ENCODE data around the gene EPB41L2. TPM values are rescaled to one million over a fixed set of nuclear protein-coding genes. Genes with fewer than 3 reads are reported as not detected.

Gene EPB41L2
- total RNA-seq, 1 experiment from 2014 or later: 91.7 TPM

DNA sequence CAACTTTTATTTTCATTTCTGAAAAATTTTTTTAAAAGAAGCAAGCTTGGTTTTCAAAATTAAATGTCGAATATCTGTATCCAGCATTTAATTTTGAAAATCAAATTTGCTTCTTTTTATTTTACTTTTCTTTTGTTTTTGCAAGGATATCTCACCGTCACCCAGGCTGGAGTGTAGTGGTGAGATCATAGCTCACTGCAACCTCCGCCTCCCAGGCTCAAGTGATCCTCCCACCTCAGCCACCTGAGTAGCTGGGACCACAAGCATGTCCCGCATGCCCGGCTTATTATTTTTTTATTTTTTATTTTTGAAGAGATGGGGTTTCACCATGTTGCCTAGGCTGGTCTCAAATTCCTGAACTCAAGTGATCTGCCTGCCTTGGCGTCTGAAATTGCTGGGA lies 17.0 kb upstream of the EPB41L2 start:
- TF ChIP-seq, protein P1, sequence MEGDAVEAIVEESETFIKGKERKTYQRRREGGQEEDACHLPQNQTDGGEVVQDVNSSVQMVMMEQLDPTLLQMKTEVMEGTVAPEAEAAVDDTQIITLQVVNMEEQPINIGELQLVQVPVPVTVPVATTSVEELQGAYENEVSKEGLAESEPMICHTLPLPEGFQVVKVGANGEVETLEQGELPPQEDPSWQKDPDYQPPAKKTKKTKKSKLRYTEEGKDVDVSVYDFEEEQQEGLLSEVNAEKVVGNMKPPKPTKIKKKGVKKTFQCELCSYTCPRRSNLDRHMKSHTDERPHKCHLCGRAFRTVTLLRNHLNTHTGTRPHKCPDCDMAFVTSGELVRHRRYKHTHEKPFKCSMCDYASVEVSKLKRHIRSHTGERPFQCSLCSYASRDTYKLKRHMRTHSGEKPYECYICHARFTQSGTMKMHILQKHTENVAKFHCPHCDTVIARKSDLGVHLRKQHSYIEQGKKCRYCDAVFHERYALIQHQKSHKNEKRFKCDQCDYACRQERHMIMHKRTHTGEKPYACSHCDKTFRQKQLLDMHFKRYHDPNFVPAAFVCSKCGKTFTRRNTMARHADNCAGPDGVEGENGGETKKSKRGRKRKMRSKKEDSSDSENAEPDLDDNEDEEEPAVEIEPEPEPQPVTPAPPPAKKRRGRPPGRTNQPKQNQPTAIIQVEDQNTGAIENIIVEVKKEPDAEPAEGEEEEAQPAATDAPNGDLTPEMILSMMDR (IDR thresholded peaks at IDR 0.05; ENCODE audit: insufficient read depth in 1 of 2, low read depth in 1 of 2, low read length in 1 of 2, severe bottlenecking in 1 of 2, unreplicated experiment in 1 of 2): no peak
- DNase-seq: no peak
- H3K36me3 ChIP-seq (ENCODE audit: control insufficient read depth, insufficient read depth, low read length): no peaks in the 10 kb centered on the region
- Mint-ChIP-seq H3K4me3 (ENCODE audit: unreplicated experiment) (no peak overlapping the region), H3K4me1 (ENCODE audit: low read depth, unreplicated experiment) (peaks cover 11% of the 10 kb centered on the region), H3K36me3 (ENCODE audit: insufficient read depth, unreplicated experiment) (no peaks in the 10 kb centered on the region), H3K27ac (ENCODE audit: unreplicated experiment) (no peak overlapping the region), H3K9me3 (ENCODE audit: unreplicated experiment) (no peaks in the 10 kb centered on the region), H3K27me3 (ENCODE audit: insufficient read depth, unreplicated experiment) (no peaks in the 10 kb centered on the region)
- no TSS peak for BruUV-seq (replicated peaks)
- no peak overlapping the region for H3K4me3 ChIP-seq (ENCODE audit: low read depth, low read length)
- intact Hi-C loops (cut with micrococcal nuclease; ENCODE audit: unreplicated experiment): no loop called here
- no peaks in the 10 kb centered on the region for H3K9me3 ChIP-seq
- ChIA-PET POLR2A (no interaction called here), CTCF (no interaction called here)
- H3K4me1 ChIP-seq: peaks cover 8% of the 10 kb centered on the region; the same call in 1 of the 2 replicates
- no peaks in the 10 kb centered on the region for H3K27me3 ChIP-seq (replicated peaks; ENCODE audit: control insufficient read depth, insufficient read depth, low read length)

DNA sequence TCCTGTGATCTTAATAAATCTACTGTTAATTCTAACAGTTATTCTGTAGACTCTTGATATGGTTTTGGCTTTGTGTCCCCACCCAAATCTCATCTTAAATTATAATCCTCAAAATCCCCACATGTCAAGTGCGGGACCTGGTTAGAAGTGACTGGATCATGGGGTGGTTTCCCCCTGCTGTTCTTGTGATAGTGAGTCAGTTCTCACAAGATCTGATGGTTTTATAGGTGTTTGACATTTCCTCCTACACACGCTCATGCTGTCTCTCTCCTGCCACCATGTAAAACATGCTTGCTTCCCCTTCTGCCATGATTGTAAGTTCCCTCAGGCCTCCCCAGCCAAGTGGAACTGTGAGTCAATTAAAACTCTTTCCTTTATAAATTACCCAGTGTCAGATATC lies 10.5 kb upstream of the EPB41L2 start:
- H3K9me3 Mint-ChIP-seq (ENCODE audit: unreplicated experiment): no peaks in the 10 kb centered on the region
- POLR2A ChIA-PET: no interaction called here

GRCh38 chr6:131070061-131070460 lies 7.0 kb upstream of the EPB41L2 start:
- TF ChIP-seq, protein P1 (IDR thresholded peaks at IDR 0.05; ENCODE audit: insufficient read depth in 1 of 2, low read depth in 1 of 2, low read length in 1 of 2, severe bottlenecking in 1 of 2, unreplicated experiment in 1 of 2): no peak
- no peak overlapping the region for H3K4me3 Mint-ChIP-seq (ENCODE audit: unreplicated experiment)
- DNase-seq: no peak
- H3K27me3 ChIP-seq (replicated peaks; ENCODE audit: control insufficient read depth, insufficient read depth, low read length): no peaks in the 10 kb centered on the region
- H3K36me3 Mint-ChIP-seq (ENCODE audit: insufficient read depth, unreplicated experiment): no peaks in the 10 kb centered on the region
- H3K4me1 Mint-ChIP-seq (ENCODE audit: low read depth, unreplicated experiment): no peaks in the 10 kb centered on the region
- H3K9me3 Mint-ChIP-seq (ENCODE audit: unreplicated experiment): no peaks in the 10 kb centered on the region
- no peak overlapping the region for H3K27ac Mint-ChIP-seq (ENCODE audit: unreplicated experiment)
- no peaks in the 10 kb centered on the region for H3K27me3 Mint-ChIP-seq (ENCODE audit: insufficient read depth, unreplicated experiment)
- CTCF ChIA-PET: no interaction called here
- no peak overlapping the region for H3K4me3 ChIP-seq (ENCODE audit: low read depth, low read length)
- no peaks in the 10 kb centered on the region for H3K36me3 ChIP-seq (ENCODE audit: control insufficient read depth, insufficient read depth, low read length)
- H3K4me1 ChIP-seq: 0 out of 2 replicates have a peak, but pooled peaks cover 4% of the 10 kb centered on the region
- POLR2A ChIA-PET: no interaction called here
- BruUV-seq (replicated peaks): no TSS peak
- intact Hi-C loops (cut with micrococcal nuclease; ENCODE audit: unreplicated experiment): no loop called here
- no peaks in the 10 kb centered on the region; the same call in 1 of the 2 replicates for H3K9me3 ChIP-seq

More for the DNA sequence above, 10.5 kb upstream of the EPB41L2 start:
- DNase-seq: no peak
- no peaks in the 10 kb centered on the region for H3K27me3 ChIP-seq (replicated peaks; ENCODE audit: control insufficient read depth, insufficient read depth, low read length)
- no peak overlapping the region for H3K4me3 ChIP-seq (ENCODE audit: low read depth, low read length)
- no peaks in the 10 kb centered on the region for H3K4me1 ChIP-seq
- Mint-ChIP-seq H3K36me3 (ENCODE audit: insufficient read depth, unreplicated experiment) (no peaks in the 10 kb centered on the region), H3K27ac (ENCODE audit: unreplicated experiment) (no peak overlapping the region), H3K4me3 (ENCODE audit: unreplicated experiment) (no peak overlapping the region), H3K4me1 (ENCODE audit: low read depth, unreplicated experiment) (no peaks in the 10 kb centered on the region), H3K27me3 (ENCODE audit: insufficient read depth, unreplicated experiment) (no peaks in the 10 kb centered on the region)
- CTCF ChIA-PET: no interaction called here
- H3K36me3 ChIP-seq (ENCODE audit: control insufficient read depth, insufficient read depth, low read length): no peaks in the 10 kb centered on the region
- TF ChIP-seq, protein P1 (IDR thresholded peaks at IDR 0.05; ENCODE audit: insufficient read depth in 1 of 2, low read depth in 1 of 2, low read length in 1 of 2, severe bottlenecking in 1 of 2, unreplicated experiment in 1 of 2): no peak
- BruUV-seq (replicated peaks): no TSS peak
- intact Hi-C loops (cut with micrococcal nuclease; ENCODE audit: unreplicated experiment): no loop called here
- no peaks in the 10 kb centered on the region; the same call in 1 of the 2 replicates for H3K9me3 ChIP-seq

Data from Caco-2 (cell line).